Measurements from ENCODE around the gene MICAL1.

Gene MICAL1

GRCh38 chr6:109453594-109454495 lies 1.7 kb downstream of the MICAL1 start:
- no peak for DNase-seq

GRCh38 chr6:109453156-109453555 lies 2.4 kb downstream of the MICAL1 start:
- DNase-seq: no peak

GRCh38 chr6:109452181-109452580 lies 3.4 kb downstream of the MICAL1 start:
- DNase-seq: no peak

- DNase-seq: no peak
Observed at GRCh38 chr6:109451376-109451775, 4.2 kb downstream of the MICAL1 start.

- DNase-seq: no peak
Observed at GRCh38 chr6:109450801-109451200, 4.8 kb downstream of the MICAL1 start.

- peak; percentile 28 for DNase-seq
Observed at GRCh38 chr6:109449795-109450673, 5.5 kb downstream of the MICAL1 start.

GRCh38 chr6:109449064-109449794 lies 6.3 kb downstream of the MICAL1 start:
- DNase-seq: no peak

GRCh38 chr6:109448615-109449014 lies 7.0 kb downstream of the MICAL1 start:
- no peak for DNase-seq

GRCh38 chr6:109447878-109448555 lies 7.6 kb downstream of the MICAL1 start:
- DNase-seq: no peak

GRCh38 chr6:109447087-109447486 lies 8.5 kb downstream of the MICAL1 start:
- DNase-seq: no peak

GRCh38 chr6:109446541-109446940 lies 9.0 kb downstream of the MICAL1 start:
- no peak for DNase-seq

GRCh38 chr6:109446072-109446471 lies 9.5 kb downstream of the MICAL1 start:
- DNase-seq: no peak

- no peak for DNase-seq
Observed at GRCh38 chr6:109445382-109445781, 10.2 kb downstream of the MICAL1 start.

GRCh38 chr6:109443425-109443950 lies 12.1 kb downstream of the MICAL1 start:
- no peak for DNase-seq

GRCh38 chr6:109442393-109442924 lies 13.1 kb downstream of the MICAL1 start:
- no peak for DNase-seq

- peak; percentile 30 for DNase-seq
Observed at GRCh38 chr6:109441069-109441816, 14.3 kb downstream of the MICAL1 start.

- DNase-seq: peak; percentile 78
Observed at GRCh38 chr6:109440331-109441068, 15.1 kb downstream of the MICAL1 start, which contains the start of the genes PPIL6 and SMPD2. Gene PPIL6 (minus strand): TSS chr6:109440628. CDS start chr6:109440590, 38 bp downstream. Gene SMPD2 (plus strand): TSS chr6:109440724. CDS start chr6:109441122, 398 bp downstream.

- no peak for DNase-seq
Observed at GRCh38 chr6:109436041-109436440, 19.5 kb downstream of the MICAL1 start.

- no peak for DNase-seq
Observed at GRCh38 chr6:109434456-109434855, 21.1 kb downstream of the MICAL1 start.

GRCh38 chr6:109429496-109429895 lies 26.1 kb downstream of the MICAL1 start:
- DNase-seq: no peak

Data from activated CD4-positive, alpha-beta T cell treated with anti-CD3 and anti-CD28 coated beads, Interleukin-2, amount 50 U/mL, for 16 hours (primary cell).